OCI-LY7 (cell line): ENCODE results near the gene ATP9B.

Source experiments
- CTCF ChIP-seq: fragments of 200-600 bp; sonication (generic); conservative IDR thresholded peaks from 2 replicates; pipeline ENCODE4 v1.5.1; 2014; ENCODE audit warnings: mild to moderate bottlenecking, antibody characterized with exemption, low read length, moderate library complexity, mixed read lengths
- EZH2phosphoT487 ChIP-seq: fragments of 200-600 bp; sonication (generic); IDR thresholded peaks from 2 replicates; pipeline ENCODE4 v1.6.1; 2018; ENCODE audit warnings: low read depth, borderline replicate concordance, mild to moderate bottlenecking, mixed run types, antibody characterized with exemption, low read length, moderate library complexity, mixed read lengths

DNA sequence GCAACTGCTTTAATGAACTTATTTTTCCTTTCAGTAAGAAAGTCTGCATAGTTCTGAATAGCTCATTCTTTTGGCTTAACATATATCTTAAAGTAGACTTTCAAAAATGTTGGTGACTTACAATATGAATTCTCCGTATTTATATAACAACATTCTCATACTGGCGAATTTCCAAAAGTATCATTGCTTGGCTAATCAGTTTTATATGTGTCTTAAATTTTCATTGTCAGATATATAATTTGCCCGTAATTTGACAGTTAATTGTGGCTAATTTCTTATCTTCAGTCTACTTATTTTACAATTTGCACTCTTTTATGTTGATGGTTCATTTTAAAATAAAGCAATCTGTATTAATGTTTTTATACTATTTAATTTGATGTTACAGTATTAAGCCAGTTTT, 144.9 kb downstream of the ATP9B start:
- no peak for TF ChIP-seq EZH2phosphoT487
- TF ChIP-seq CTCF, result no peak
